HG02943 (cell line): Measurements from ENCODE around the gene SPG11.
"Not testable (repeated sequence)": the region's sequence is repeated elsewhere in the genome, so short reads cannot be mapped to it uniquely, and the experiment has no call there.

Experiments used
- ATAC-seq: cut with Tn5 transposase; IDR thresholded peaks from one replicate; pipeline ENCODE4 v1.9.1; 2021; ENCODE audit warnings: mild to moderate bottlenecking, low read depth, moderate library complexity; ENCODE audit not compliant: unreplicated experiment

SPG11 gene, protein sequence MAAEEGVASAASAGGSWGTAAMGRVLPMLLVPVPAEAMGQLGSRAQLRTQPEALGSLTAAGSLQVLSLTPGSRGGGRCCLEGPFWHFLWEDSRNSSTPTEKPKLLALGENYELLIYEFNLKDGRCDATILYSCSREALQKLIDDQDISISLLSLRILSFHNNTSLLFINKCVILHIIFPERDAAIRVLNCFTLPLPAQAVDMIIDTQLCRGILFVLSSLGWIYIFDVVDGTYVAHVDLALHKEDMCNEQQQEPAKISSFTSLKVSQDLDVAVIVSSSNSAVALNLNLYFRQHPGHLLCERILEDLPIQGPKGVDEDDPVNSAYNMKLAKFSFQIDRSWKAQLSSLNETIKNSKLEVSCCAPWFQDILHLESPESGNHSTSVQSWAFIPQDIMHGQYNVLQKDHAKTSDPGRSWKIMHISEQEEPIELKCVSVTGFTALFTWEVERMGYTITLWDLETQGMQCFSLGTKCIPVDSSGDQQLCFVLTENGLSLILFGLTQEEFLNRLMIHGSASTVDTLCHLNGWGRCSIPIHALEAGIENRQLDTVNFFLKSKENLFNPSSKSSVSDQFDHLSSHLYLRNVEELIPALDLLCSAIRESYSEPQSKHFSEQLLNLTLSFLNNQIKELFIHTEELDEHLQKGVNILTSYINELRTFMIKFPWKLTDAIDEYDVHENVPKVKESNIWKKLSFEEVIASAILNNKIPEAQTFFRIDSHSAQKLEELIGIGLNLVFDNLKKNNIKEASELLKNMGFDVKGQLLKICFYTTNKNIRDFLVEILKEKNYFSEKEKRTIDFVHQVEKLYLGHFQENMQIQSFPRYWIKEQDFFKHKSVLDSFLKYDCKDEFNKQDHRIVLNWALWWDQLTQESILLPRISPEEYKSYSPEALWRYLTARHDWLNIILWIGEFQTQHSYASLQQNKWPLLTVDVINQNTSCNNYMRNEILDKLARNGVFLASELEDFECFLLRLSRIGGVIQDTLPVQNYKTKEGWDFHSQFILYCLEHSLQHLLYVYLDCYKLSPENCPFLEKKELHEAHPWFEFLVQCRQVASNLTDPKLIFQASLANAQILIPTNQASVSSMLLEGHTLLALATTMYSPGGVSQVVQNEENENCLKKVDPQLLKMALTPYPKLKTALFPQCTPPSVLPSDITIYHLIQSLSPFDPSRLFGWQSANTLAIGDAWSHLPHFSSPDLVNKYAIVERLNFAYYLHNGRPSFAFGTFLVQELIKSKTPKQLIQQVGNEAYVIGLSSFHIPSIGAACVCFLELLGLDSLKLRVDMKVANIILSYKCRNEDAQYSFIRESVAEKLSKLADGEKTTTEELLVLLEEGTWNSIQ (N-terminal part only)

DNA sequence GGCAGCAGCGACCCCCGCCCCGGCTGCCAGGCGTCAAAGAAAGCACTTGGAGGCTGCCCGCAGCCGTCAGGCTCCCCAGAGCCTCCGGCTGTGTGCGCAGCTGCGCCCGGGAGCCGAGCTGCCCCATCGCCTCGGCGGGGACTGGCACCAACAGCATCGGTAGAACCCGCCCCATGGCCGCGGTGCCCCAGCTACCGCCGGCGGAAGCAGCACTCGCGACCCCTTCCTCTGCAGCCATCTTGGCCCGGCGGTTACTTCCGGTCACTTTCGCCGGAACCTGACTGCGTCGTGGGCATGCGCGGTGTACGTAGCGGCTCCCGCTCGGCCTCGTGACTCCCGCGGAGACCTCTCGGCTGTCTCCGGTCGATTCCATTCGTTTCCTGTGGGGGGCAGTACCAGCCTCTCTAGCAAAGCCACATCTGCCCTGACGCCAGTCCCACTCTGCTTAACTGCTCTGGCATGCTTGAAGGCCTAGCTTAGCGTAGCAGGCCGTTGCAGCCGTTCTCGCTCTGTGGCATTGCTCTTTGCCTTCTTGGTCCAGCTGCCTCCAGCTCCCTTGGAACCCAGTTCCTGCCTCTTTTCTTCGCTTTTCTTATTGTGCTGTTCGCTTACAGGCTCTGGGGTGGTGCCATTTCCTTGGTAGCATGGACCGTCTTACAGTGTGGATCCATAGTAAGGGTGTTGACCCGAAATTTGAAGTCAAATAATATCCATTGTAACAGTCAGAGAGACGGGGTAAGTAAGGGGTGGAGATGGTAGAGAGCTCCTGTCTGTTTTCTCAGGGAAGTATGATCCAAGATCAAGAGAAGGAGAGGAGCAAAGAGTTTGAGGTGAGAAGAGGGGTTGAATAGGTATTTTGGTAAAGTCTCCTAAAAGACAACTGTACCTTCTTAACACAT lies at the start of gene SPG11:
Gene SPG11 (minus strand): TSS at position 253 of the 899 bp plus-strand sequence. CDS start 15 bp downstream, at position 238.
- ATAC-seq: peak; percentile 79

DNA sequence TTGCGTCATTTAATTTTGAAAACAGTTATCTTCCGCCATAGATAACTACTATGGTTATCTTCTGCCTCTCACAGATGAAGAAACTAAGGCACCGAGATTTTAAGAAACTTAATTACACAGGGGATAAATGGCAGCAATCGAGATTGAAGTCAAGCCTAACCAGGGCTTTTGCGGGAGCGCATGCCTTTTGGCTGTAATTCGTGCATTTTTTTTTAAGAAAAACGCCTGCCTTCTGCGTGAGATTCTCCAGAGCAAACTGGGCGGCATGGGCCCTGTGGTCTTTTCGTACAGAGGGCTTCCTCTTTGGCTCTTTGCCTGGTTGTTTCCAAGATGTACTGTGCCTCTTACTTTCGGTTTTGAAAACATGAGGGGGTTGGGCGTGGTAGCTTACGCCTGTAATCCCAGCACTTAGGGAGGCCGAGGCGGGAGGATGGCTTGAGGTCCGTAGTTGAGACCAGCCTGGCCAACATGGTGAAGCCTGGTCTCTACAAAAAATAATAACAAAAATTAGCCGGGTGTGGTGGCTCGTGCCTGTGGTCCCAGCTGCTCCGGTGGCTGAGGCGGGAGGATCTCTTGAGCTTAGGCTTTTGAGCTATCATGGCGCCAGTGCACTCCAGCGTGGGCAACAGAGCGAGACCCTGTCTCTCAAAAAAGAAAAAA lies 49.0 kb upstream of the SPG11 start:
- no peak for ATAC-seq

DNA sequence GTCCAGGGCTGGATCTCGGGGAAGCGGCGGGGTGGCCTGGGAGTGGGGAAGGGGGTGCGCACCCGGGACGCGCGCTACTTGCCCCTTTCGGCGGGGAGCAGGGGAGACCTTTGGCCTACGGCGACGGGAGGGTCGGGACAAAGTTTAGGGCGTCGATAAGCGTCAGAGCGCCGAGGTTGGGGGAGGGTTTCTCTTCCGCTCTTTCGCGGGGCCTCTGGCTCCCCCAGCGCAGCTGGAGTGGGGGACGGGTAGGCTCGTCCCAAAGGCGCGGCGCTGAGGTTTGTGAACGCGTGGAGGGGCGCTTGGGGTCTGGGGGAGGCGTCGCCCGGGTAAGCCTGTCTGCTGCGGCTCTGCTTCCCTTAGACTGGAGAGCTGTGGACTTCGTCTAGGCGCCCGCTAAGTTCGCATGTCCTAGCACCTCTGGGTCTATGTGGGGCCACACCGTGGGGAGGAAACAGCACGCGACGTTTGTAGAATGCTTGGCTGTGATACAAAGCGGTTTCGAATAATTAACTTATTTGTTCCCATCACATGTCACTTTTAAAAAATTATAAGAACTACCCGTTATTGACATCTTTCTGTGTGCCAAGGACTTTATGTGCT lies 48.4 kb upstream of the SPG11 start:
- peak; percentile 10 for ATAC-seq

DNA sequence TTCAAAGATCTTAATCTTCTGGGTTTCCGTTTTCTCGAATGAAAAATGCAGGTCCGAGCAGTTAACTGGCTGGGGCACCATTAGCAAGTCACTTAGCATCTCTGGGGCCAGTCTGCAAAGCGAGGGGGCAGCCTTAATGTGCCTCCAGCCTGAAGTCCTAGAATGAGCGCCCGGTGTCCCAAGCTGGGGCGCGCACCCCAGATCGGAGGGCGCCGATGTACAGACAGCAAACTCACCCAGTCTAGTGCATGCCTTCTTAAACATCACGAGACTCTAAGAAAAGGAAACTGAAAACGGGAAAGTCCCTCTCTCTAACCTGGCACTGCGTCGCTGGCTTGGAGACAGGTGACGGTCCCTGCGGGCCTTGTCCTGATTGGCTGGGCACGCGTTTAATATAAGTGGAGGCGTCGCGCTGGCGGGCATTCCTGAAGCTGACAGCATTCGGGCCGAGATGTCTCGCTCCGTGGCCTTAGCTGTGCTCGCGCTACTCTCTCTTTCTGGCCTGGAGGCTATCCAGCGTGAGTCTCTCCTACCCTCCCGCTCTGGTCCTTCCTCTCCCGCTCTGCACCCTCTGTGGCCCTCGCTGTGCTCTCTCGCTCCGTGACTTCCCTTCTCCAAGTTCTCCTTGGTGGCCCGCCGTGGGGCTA lies 47.8 kb upstream of the SPG11 start, which contains the start of the genes B2M and PATL2:
Gene B2M (plus strand): TSS at position 422 of the 647 bp plus-strand sequence. CDS start 30 bp downstream, at position 452.
Gene PATL2 (minus strand): TSS at position 228 of the 647 bp plus-strand sequence. CDS start 34,833 bp downstream, outside the sequence.
- ATAC-seq: peak; percentile 70

DNA sequence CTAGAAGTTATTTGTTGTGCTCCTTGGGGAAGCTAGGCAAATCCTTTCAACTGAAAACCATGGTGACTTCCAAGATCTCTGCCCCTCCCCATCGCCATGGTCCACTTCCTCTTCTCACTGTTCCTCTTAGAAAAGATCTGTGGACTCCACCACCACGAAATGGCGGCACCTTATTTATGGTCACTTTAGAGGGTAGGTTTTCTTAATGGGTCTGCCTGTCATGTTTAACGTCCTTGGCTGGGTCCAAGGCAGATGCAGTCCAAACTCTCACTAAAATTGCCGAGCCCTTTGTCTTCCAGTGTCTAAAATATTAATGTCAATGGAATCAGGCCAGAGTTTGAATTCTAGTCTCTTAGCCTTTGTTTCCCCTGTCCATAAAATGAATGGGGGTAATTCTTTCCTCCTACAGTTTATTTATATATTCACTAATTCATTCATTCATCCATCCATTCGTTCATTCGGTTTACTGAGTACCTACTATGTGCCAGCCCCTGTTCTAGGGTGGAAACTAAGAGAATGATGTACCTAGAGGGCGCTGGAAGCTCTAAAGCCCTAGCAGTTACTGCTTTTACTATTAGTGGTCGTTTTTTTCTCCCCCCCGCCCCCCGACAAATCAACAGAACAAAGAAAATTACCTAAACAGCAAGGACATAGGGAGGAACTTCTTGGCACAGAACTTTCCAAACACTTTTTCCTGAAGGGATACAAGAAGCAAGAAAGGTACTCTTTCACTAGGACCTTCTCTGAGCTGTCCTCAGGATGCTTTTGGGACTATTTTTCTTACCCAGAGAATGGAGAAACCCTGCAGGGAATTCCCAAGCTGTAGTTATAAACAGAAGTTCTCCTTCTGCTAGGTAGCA lies 47.0 kb upstream of the SPG11 start:
- no peak for ATAC-seq

DNA sequence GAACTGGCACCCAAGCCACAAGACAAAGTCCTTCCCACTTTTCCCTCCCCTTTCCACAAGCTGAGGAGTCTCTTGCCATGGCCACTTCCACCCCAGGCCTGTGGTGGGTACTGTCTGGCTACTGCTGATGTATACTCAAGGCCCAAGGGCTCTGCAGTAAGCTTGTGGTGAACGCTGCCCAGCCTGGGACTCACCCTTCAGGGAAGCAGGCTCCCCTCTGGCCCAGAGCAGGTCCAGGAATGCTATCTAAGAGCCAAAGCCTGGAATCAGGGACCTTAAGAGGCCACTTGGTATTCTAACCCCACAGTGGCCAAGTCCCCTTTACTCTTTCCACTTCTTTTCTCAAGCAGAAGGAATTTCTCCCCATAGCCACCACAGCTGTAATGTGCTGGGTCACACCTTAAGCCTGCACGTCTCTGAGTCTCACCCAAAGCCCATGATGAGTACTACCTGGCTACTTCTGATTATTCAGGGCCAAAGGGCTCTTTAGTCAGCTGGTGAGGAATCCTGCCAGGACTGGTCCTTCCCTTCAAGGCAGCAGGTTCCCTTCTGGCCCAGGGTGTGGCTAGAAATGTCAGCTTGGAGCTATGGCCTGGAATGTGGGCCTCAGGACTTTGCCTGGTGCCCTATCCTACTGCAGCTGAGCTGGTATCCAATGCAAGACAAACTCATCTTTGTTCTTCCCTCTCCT lies 43.6 kb upstream of the SPG11 start:
- ATAC-seq: no peak

DNA sequence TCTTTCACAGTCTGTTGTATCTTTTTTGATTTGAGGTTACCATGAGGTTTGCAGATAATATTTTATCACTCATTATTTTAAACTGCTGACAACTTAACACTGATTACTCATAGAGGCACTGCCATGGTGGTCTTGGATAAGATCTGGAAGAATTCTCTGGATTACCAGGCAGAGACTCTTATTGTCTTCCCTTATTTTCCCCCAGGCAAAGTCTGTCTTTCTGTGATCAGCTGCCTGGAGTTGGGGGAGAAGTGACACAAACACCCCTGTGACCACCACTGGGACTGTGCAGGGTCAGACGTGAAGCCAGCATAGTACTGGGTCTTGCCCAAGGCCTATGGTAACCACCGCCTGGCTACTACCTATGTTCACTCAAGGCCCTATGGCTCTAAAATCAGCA lies 42.9 kb upstream of the SPG11 start:
- ATAC-seq: no peak

DNA sequence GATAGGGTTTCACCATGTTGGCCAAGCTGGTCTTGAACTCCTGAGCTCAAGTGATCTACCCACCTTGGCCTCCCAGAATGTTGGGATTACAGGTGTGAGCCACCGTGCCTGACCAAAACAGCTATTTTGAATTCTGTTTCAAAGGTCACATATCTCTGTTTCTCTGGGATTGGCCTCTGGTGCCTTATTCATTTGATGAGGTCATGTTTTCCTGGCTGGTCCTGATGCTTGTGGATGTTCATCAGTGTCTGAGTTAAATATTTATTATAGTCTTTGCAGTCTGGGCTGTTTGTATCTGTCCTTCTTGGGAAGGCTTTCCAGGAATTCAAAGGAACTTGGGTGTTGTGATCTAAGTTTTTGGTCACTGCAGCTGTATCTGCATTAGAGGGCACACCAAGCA lies 42.5 kb upstream of the SPG11 start:
- ATAC-seq: no peak

DNA sequence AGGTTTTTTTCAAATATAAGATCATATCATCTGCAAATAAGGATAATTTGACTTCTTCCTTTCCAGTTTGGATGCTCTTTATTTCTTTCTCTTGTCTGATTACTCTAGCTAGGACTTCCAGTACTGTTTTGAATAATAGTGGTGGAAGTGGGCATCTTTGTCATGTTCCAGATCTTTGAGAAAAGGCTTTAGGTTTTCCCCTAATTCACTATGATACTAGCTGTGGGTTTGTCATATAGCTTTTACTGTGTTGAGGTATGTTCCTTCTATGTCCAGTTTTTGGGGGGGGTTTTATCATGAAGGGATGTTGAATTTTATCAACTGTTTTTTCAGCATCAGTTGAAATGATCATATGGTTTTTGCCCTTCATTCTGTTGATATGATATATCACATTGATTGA lies 37.2 kb upstream of the SPG11 start:
- ATAC-seq: not testable (repeated sequence)

DNA sequence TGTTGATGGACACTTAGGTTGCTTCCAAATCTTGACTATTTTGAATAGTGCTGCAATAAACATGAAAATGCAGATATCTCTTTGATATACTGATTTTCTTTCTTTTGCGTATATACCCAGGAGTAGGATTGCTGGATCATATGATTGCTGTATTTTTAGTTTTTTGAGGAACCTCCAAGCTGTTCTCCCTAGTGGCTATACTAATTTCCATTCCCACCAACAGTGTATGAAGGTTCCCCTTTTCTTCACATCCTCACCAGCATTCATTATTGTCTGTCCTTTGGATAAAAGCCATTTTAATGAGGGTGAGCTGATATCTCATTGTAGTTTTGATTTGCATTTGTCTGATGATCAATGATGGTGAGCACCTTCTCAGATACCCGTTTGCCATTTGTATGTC lies 35.2 kb upstream of the SPG11 start:
- no peak for ATAC-seq

DNA sequence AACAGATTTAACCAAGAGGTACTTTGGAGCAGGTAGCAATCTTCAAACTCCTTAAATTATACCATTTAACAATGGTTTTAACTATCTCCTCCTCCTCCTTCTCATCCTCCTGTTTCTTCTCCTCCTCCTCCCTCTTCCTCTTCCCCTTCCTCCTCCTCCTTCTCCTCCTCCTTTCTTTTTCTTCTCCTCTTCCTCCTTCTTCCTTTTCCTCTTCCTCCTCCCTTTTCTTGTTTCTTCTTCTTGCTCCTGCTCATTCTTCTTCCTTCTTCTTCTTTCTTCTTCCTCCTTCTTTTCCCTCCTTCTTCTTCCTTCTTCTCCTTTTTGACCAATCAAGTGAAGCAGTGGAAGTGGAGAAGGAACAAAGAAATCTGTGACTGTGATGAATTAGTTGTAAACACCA lies 33.6 kb upstream of the SPG11 start:
- no peak for ATAC-seq

DNA sequence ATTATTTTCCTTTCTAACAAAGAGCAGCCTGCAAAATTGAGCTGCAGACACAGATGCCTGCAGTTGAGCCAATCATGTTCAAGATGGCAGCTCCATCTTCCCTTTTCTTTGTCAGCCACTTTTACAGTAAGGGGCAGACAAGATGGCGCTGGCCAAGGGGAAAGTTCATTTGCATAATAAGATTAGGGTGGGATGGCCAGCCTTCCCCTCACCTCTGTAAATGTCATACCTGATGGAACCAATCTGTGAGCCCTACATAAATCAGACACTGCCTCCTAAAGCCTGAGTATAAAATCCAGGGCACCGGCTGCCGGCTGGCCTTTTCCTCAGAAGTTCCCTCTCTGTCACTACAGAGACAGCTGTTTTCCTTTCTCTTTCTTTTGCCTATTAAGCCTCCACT lies 31.8 kb upstream of the SPG11 start:
- no peak for ATAC-seq

DNA sequence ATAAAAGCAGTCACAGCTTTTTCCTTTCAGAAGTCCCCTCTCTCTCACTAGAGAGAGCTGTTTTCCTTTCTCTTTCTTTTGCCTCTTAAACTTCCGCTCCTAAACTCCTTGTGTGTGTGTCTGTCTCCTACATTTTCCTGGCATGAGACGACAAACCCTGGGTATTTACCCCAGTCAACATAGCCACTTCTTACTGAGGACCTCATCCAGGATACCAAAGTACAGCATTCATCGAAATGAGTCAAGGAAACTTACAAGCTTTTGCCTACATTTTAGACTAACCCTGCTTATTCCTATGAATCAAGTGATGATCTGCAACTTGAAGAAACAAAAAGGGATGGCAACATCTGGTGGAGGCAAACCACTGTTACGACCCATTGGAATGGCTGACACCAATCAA lies 31.0 kb upstream of the SPG11 start:
- ATAC-seq: no peak

DNA sequence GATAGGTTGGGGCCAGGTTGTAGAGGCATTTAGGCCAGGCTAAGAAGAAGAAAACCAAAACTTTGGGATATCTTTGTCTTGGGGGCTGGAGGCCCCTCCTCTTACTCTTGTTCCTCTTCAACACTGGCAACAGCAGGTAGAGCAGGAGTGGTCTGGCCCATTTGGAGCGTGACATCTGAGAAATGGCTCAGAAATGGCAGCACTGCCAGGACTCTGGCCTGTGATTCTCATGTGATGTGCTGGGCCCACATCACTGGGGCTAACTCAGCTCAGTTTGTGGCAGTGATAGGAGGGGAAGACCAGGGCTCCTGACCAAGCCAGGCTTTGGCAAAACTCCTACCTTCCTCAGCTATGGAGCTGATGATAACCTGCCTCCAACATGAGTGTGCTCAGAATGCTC lies 29.2 kb upstream of the SPG11 start:
- ATAC-seq: no peak

DNA sequence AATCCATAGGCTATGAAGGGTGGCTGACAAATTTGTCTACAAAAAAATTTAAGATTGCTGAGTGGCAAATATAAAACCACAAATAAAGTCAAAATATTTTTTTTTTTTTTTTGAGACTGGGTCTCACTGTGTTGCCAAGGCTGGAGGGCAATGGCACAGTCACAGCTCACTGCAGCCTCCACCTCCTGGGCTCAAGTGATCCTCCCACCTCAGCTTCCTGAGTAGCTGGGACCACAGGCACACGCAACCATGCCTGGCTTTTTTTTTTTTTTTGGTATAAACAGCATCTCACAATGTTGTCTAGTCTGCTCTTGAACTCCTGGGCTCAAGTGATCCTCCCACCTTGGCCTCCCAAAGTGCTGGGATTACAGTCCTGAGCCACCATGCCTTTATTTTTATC lies 26.8 kb upstream of the SPG11 start:
- ATAC-seq: not testable (repeated sequence)

DNA sequence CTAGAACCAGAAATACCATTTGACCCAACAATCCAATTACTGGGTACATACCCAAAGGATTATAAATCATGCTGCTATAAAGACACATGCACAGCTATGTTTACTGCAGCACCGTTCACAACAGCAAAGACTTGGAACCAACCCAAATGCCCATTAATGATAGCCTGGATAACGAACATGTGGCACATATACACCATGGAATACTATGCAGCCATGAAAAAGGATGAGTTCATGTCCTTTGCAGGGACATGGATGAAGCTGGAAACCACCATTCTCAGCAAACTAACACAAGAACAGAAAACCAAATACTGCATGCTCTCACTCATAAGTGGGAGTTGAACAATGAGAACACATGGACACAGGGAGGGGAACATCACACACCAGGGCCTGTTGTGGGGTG lies 25.9 kb upstream of the SPG11 start:
- not testable (repeated sequence) for ATAC-seq
